HepG2 (cell line): Measurements from ENCODE around the gene GNGT2. TPM values are rescaled to one million over a fixed set of nuclear protein-coding genes. Genes with fewer than 3 reads are reported as not detected.

Experiments used
- ATAC-seq: fragments of 200-7000 bp; cut with Tn5 transposase; 3 replicates; pipeline ENCODE4 v1.9.1; 2020; ENCODE audit warnings: mild to moderate bottlenecking, moderate library complexity
- BruUV-seq: library from RNA; stranded (reverse); fragments of 400-500 nt; replicated peaks from 2 replicates; lab custom pipeline; 2021; lab: Mats Ljungman, UMichigan
- CTCF ChIA-PET: fragments of 300-600 bp; formaldehyde crosslinking; extraction: SDS; loops from one replicate; lab custom pipeline; 2021; ENCODE audit warnings: low total read pairs, inconsistent platforms, low intra/inter-chr PET ratio; lab: Yijun Ruan, JAX
- POLR2A ChIA-PET: fragments of 350-600 bp; sonication (Branson Sonifier 250); formaldehyde crosslinking; loops from one replicate; lab custom pipeline; 2020; ENCODE audit warnings: antibody characterized with exemption, inconsistent platforms; lab: Yijun Ruan, JAX
- DNase-seq: peaks from one replicate; pipeline ENCODE4 v3.0.0-alpha.2; 2015; ENCODE audit warnings: low spot score
- FAIRE-seq: peaks from 3 replicates; lab custom pipeline; 2011; peaks lifted over from hg19 to GRCh38; lab: Jason Lieb, UNC
- H2AFZ ChIP-seq: one replicate; pipeline ENCODE4 v1.6.1; 2011; ENCODE audit warnings: low read length, inconsistent platforms
- H3K27ac ChIP-seq: fragments of 300-600 bp; 3 replicates; pipeline ENCODE4 v1.8.0; 2011; ENCODE audit warnings: mixed run types, mild to moderate bottlenecking, mixed read lengths, low read length, inconsistent platforms; ENCODE audit not compliant: insufficient read depth; ENCODE audit errors: extremely low read length
- H3K27me3 ChIP-seq, 2 experiments: fragments of 200-600 bp in 1 of 2; 2 replicates in 1 of 2; 3 replicates in 1 of 2; pipeline versions ENCODE4 v1.6.0 to v1.8.0; 2011; ENCODE audit warnings: low read length in 2 of 2, mild to moderate bottlenecking in 2 of 2, moderate library complexity in 2 of 2, inconsistent platforms in 1 of 2; ENCODE audit not compliant: insufficient read depth in 2 of 2, control insufficient read depth in 1 of 2
- H3K36me3 ChIP-seq, 2 experiments: fragments of 200-600 bp in 1 of 2; replicated peaks in 1 of 2; 2 replicates in 1 of 2; 3 replicates in 1 of 2; pipeline versions ENCODE4 v1.5.1 to v1.8.0; 2011; ENCODE audit warnings: low read length in 2 of 2, inconsistent platforms in 1 of 2; ENCODE audit not compliant: insufficient read depth in 2 of 2, control insufficient read depth in 1 of 2
- H3K4me1 ChIP-seq: 2 replicates; pipeline ENCODE4 v1.5.1; 2012; ENCODE audit warnings: low read length, inconsistent platforms; ENCODE audit not compliant: insufficient read depth
- H3K4me2 ChIP-seq: 2 replicates; pipeline ENCODE4 v1.6.0; 2011; ENCODE audit warnings: low read depth, low read length, inconsistent platforms
- H3K4me3 ChIP-seq, 3 experiments: fragments of 200-600 bp in 1 of 3; sonication (generic), shearing (Covaris generic) in 1 of 3; replicated peaks in 1 of 3; 2 replicates each; pipeline ENCODE4 v1.5.1; 2011 to 2016; ENCODE audit warnings: low read length in 3 of 3, inconsistent platforms in 2 of 3, low read depth in 2 of 3, mild to moderate bottlenecking in 2 of 3, control low read depth in 1 of 3, mixed read lengths in 1 of 3; ENCODE audit not compliant: insufficient read depth in 1 of 3
- H3K79me2 ChIP-seq: one replicate; pipeline ENCODE4 v1.6.1; 2011; ENCODE audit warnings: low read length, inconsistent platforms; ENCODE audit not compliant: insufficient read depth
- H3K9ac ChIP-seq: 2 replicates; pipeline ENCODE4 v1.6.0; 2011; ENCODE audit warnings: mild to moderate bottlenecking, low read depth, low read length, inconsistent platforms; ENCODE audit not compliant: insufficient read depth
- H3K9me3 ChIP-seq: 2 replicates; pipeline ENCODE4 v1.5.1; 2012; ENCODE audit warnings: mild to moderate bottlenecking, low read length
- H4K20me1 ChIP-seq: 2 replicates; pipeline ENCODE4 v1.6.0; 2011; ENCODE audit warnings: inconsistent platforms, mild to moderate bottlenecking, low read length, moderate library complexity; ENCODE audit not compliant: insufficient read depth
- AHR ChIP-seq: IDR thresholded peaks from 2 replicates; pipeline ENCODE4 v1.6.1; 2018; ENCODE audit warnings: missing genetic modification reagents, missing compliant biosample characterization
- ATRX ChIP-seq: sonication (generic); formaldehyde crosslinking; IDR thresholded peaks from 2 replicates; pipeline ENCODE4 v1.4.0; 2020; ENCODE audit warnings: missing genetic modification reagents, borderline replicate concordance
- BRD4 ChIP-seq: sonication (generic); formaldehyde crosslinking; IDR thresholded peaks from 2 replicates; pipeline ENCODE4 v1.4.0; 2020; ENCODE audit warnings: missing genetic modification reagents
- IKZF1 ChIP-seq: fragments of 450-650 bp; IDR thresholded peaks from 2 replicates; pipeline ENCODE4 v1.7.1; 2016
- KLF13 ChIP-seq: sonication (generic); formaldehyde crosslinking; IDR thresholded peaks from 2 replicates; pipeline ENCODE4 v1.4.0; 2020; ENCODE audit warnings: mild to moderate bottlenecking, missing genetic modification reagents
- MEIS2 ChIP-seq: sonication (generic); formaldehyde crosslinking; IDR thresholded peaks from 2 replicates; pipeline ENCODE4 v1.9.0; 2021; ENCODE audit warnings: mild to moderate bottlenecking, missing genetic modification reagents
- MTF2 ChIP-seq: sonication (generic); formaldehyde crosslinking; IDR thresholded peaks from 2 replicates; pipeline ENCODE4 v1.5.0; 2020; ENCODE audit warnings: missing genetic modification reagents, borderline replicate concordance
- PCBP2 ChIP-seq: fragments of 200-400 bp; formaldehyde crosslinking; optimal IDR thresholded peaks from 2 replicates; pipeline ENCODE3; 2018; ENCODE audit warnings: low read length, low read depth; ENCODE audit not compliant: poor library complexity, severe bottlenecking
- RCOR2 ChIP-seq: IDR thresholded peaks from 2 replicates; pipeline ENCODE4 v1.6.1; 2016; ENCODE audit warnings: missing biosample characterization, missing genetic modification reagents
- SIX1 ChIP-seq: sonication (generic); formaldehyde crosslinking; IDR thresholded peaks from 2 replicates; pipeline ENCODE4 v1.4.0; 2020; ENCODE audit warnings: missing genetic modification reagents, borderline replicate concordance
- SNAPC2 ChIP-seq: sonication (generic); formaldehyde crosslinking; IDR thresholded peaks from 2 replicates; pipeline ENCODE4 v1.8.1; 2022; ENCODE audit warnings: mild to moderate bottlenecking, missing genetic modification reagents
- ZBTB8A ChIP-seq: sonication (generic); formaldehyde crosslinking; IDR thresholded peaks from 2 replicates; pipeline ENCODE4 v1.4.0; 2020; ENCODE audit warnings: mild to moderate bottlenecking, low read depth, missing genetic modification reagents, borderline replicate concordance
- ZFP41 ChIP-seq: sonication (generic); formaldehyde crosslinking; IDR thresholded peaks from 2 replicates; pipeline ENCODE4 v1.4.0; 2020; ENCODE audit warnings: mild to moderate bottlenecking, missing genetic modification reagents, borderline replicate concordance
- ZNF230 ChIP-seq: sonication (generic); formaldehyde crosslinking; IDR thresholded peaks from 2 replicates; pipeline ENCODE4 v1.4.0; 2020; ENCODE audit warnings: mild to moderate bottlenecking, missing genetic modification reagents
- ZNF263 ChIP-seq: sonication (generic); formaldehyde crosslinking; IDR thresholded peaks from 2 replicates; pipeline ENCODE4 v1.4.0; 2020; ENCODE audit warnings: missing genetic modification reagents
- ZNF431 ChIP-seq: sonication (generic); formaldehyde crosslinking; IDR thresholded peaks from 2 replicates; pipeline ENCODE4 v1.9.0; 2022; ENCODE audit warnings: missing genetic modification reagents, low read depth, mild to moderate bottlenecking, borderline replicate concordance
- WGBS: methylation state at CpG from one replicate; pipeline ENCODE4 v1.1.6; 2017; ENCODE audit warnings: low lambda C conversion rate; 5-methylcytosine and 5-hydroxymethylcytosine counted together
- in situ Hi-C: cut with HindIII; loops from 2 replicates; pipeline ENCODE4 v1.10.0; 2017; ENCODE audit warnings: low pct_unique_long_range_greater_than_20kb; ENCODE audit not compliant: extremely low pct_ligation_motif_present
- intact Hi-C: fragments of 100-400 bp; cut with micrococcal nuclease; formaldehyde crosslinking; loops from one replicate; pipeline ENCODE4 v1.10.0; 2022; ENCODE audit not compliant: unreplicated experiment
- polyA plus RNA-seq, 8 experiments: library from polyadenylated mRNA; depleted of rRNA in 3 of 8; stranded (reverse) in 7 of 8; unstranded in 1 of 8; fragments of >200 nt; fragmentation: Illumina TruSeq in 4 of 8; extraction: Trizol in 4 of 8; gene quantifications; 2 replicates each; pipeline versions ENCODE4 v1.2.1 to v1.2.3, GENCODE V29; 2011 to 2016; ENCODE audit warnings: low read depth in 4 of 8, missing spikeins in 1 of 8, mixed read lengths in 1 of 8; ENCODE audit not compliant: insufficient read depth in 1 of 8
- total RNA-seq, 5 experiments: library from RNA; depleted of rRNA; stranded (reverse); fragments of >200 nt; fragmentation: Illumina TruSeq; extraction: Trizol; gene quantifications; 2 replicates each; pipeline ENCODE4 v1.2.3, GENCODE V29; 2016; ENCODE audit warnings: low read depth in 1 of 5
- TF ChIP-seq, protein P1 (sequence below): sonication (generic); formaldehyde crosslinking; IDR thresholded peaks from 2 replicates; pipeline ENCODE4 v1.4.0; 2020; ENCODE audit warnings: missing genetic modification reagents, mild to moderate bottlenecking, borderline replicate concordance
- TF ChIP-seq, protein P2 (sequence below): IDR thresholded peaks from 2 replicates; pipeline ENCODE4 v1.6.1; 2016; ENCODE audit warnings: low read depth, control low read depth
- TF ChIP-seq, protein P3 (sequence below): sonication (generic); formaldehyde crosslinking; IDR thresholded peaks from 2 replicates; pipeline ENCODE4 v1.5.1; 2020; ENCODE audit warnings: mild to moderate bottlenecking, missing genetic modification reagents, borderline replicate concordance
- TF ChIP-seq, protein P4 (sequence below): sonication (generic); formaldehyde crosslinking; IDR thresholded peaks from 2 replicates; pipeline ENCODE4 v1.4.0; 2020; ENCODE audit warnings: missing genetic modification reagents

Gene GNGT2
- total and polyA plus RNA-seq, 2 of the 13 experiments (the other 11 are each of a cell fraction or from before 2014, with no cell fraction given) = not detected

- TF ChIP-seq KLF13 (CRISPR knock-in tag) = no peak
Measured at GRCh38 chr17:49204516-49204915, 5.9 kb downstream of the GNGT2 start (continued).

DNA sequence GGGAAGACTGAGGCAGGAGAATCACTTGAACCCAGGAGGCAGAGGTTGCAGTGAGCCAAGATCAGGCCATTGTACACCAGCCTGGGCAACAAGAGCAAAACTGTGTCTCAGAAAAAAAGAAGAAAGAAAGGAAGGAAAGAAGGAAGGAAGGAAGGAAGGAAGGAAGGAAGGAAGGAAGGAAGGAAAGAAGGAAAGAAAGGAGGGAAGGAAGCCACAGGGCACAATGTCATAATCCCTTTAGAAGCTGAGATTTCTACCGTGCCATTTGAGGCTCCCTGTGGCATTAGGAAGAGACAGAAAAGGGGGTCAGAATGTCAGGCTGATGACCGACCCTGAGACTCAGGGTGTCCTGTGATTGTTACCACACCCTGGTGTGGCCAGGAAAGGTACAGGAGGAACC, 6.6 kb downstream of the GNGT2 start:
- ATAC-seq (no peak), DNase-seq (no peak), FAIRE-seq (no peak)
- 32% methylated on average over 2 of the region's 2 CpGs for WGBS
- BruUV-seq = no TSS peak
- H2AFZ ChIP-seq = no peak overlapping the region
- H3K36me3 ChIP-seq = no peaks in the 10 kb centered on the region
- H3K27me3 ChIP-seq = peaks cover 5 to 62% of the 10 kb centered on the region in 2 experiments; a peak in 4 of 5 replicates
- in situ Hi-C loops (no loop called here), intact Hi-C loops (no loop called here)
- H4K20me1 ChIP-seq = no peaks in the 10 kb centered on the region
- ChIA-PET CTCF (no interaction called here), POLR2A (no interaction called here)
- H3K79me2 ChIP-seq = no peaks in the 10 kb centered on the region
- no peak overlapping the region for H3K27ac ChIP-seq
- H3K4me2 ChIP-seq = no peak overlapping the region
- no peak overlapping the region for H3K9ac ChIP-seq
- H3K9me3 ChIP-seq = no peaks in the 10 kb centered on the region
- H3K4me1 ChIP-seq = no peaks in the 10 kb centered on the region
- no peak overlapping the region for H3K4me3 ChIP-seq
- TF ChIP-seq, protein P1, sequence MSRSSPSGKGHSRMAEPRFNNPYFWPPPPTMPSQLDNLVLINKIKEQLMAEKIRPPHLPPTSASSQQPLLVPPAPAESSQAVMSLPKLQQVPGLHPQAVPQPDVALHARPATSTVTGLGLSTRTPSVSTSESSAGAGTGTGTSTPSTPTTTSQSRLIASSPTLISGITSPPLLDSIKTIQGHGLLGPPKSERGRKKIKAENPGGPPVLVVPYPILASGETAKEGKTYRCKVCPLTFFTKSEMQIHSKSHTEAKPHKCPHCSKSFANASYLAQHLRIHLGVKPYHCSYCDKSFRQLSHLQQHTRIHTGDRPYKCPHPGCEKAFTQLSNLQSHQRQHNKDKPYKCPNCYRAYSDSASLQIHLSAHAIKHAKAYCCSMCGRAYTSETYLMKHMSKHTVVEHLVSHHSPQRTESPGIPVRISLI (CRISPR knock-in tag) = no peak
- TF ChIP-seq BRD4 (no peak), ZFP41 (CRISPR knock-in tag) (no peak), RCOR2 (CRISPR knock-in tag) (no peak), MEIS2 (CRISPR knock-in tag) (no peak), ZNF230 (CRISPR knock-in tag) (no peak), ZNF431 (CRISPR knock-in tag) (no peak), IKZF1 (no peak), PCBP2 (no peak), MTF2 (no peak), SNAPC2 (CRISPR knock-in tag) (no peak), ZNF263 (CRISPR knock-in tag) (no peak), AHR (CRISPR knock-in tag) (no peak), SIX1 (CRISPR knock-in tag) (no peak), ZBTB8A (CRISPR knock-in tag) (no peak), ATRX (CRISPR knock-in tag) (no peak)
- TF ChIP-seq, protein P2, sequence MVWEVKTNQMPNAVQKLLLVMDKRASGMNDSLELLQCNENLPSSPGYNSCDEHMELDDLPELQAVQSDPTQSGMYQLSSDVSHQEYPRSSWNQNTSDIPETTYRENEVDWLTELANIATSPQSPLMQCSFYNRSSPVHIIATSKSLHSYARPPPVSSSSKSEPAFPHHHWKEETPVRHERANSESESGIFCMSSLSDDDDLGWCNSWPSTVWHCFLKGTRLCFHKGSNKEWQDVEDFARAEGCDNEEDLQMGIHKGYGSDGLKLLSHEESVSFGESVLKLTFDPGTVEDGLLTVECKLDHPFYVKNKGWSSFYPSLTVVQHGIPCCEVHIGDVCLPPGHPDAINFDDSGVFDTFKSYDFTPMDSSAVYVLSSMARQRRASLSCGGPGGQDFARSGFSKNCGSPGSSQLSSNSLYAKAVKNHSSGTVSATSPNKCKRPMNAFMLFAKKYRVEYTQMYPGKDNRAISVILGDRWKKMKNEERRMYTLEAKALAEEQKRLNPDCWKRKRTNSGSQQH (CRISPR knock-in tag) = no peak
- TF ChIP-seq, protein P3, sequence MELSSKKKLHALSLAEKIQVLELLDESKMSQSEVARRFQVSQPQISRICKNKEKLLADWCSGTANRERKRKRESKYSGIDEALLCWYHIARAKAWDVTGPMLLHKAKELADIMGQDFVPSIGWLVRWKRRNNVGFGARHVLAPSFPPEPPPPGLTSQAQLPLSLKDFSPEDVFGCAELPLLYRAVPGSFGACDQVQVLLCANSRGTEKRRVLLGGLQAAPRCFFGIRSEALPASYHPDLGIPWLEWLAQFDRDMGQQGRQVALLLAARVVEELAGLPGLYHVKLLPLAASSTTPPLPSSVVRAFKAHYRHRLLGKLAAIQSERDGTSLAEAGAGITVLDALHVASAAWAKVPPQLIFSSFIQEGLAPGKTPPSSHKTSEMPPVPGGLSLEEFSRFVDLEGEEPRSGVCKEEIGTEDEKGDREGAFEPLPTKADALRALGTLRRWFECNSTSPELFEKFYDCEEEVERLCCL (CRISPR knock-in tag) = no peak
- TF ChIP-seq, protein P4, sequence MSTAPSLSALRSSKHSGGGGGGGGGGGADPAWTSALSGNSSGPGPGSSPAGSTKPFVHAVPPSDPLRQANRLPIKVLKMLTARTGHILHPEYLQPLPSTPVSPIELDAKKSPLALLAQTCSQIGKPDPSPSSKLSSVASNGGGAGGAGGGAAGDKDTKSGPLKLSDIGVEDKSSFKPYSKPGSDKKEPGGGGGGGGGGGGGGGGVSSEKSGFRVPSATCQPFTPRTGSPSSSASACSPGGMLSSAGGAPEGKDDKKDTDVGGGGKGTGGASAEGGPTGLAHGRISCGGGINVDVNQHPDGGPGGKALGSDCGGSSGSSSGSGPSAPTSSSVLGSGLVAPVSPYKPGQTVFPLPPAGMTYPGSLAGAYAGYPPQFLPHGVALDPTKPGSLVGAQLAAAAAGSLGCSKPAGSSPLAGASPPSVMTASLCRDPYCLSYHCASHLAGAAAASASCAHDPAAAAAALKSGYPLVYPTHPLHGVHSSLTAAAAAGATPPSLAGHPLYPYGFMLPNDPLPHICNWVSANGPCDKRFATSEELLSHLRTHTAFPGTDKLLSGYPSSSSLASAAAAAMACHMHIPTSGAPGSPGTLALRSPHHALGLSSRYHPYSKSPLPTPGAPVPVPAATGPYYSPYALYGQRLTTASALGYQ (CRISPR knock-in tag) = no peak
